Loucy (cell line): ENCODE data around the gene MCF2L.

Source experiments
- H2AFZ ChIP-seq: fragments of 200-600 bp; sonication (generic); 2 replicates; pipeline ENCODE4 v1.6.0; 2016; ENCODE audit warnings: antibody characterized with exemption, mild to moderate bottlenecking, low read length, moderate library complexity
- H3F3A ChIP-seq: fragments of 200-600 bp; 2 replicates; pipeline ENCODE4 v1.6.0; 2016; ENCODE audit warnings: antibody characterized with exemption, low read depth, mild to moderate bottlenecking
- H3K27me3 ChIP-seq: fragments of 200-600 bp; sonication (generic); 2 replicates; pipeline ENCODE4 v1.6.1; 2014; ENCODE audit warnings: low read length, mild to moderate bottlenecking; ENCODE audit not compliant: insufficient read depth, poor library complexity, severe bottlenecking
- H3K36me3 ChIP-seq: fragments of 200-600 bp; sonication (generic); 2 replicates; pipeline ENCODE4 v1.6.1; 2016; ENCODE audit warnings: low read length; ENCODE audit not compliant: insufficient read depth
- H3K4me1 ChIP-seq: fragments of 200-600 bp; sonication (generic); 2 replicates; pipeline ENCODE4 v1.5.1; 2014; ENCODE audit warnings: low read length, mild to moderate bottlenecking; ENCODE audit not compliant: insufficient read depth, poor library complexity, severe bottlenecking
- H3K4me2 ChIP-seq: fragments of 200-600 bp; sonication (generic); 2 replicates; pipeline ENCODE4 v1.6.0; 2014; ENCODE audit warnings: antibody characterized with exemption, low read length, low read depth, mild to moderate bottlenecking; ENCODE audit not compliant: poor library complexity, severe bottlenecking
- H3K4me3 ChIP-seq: fragments of 200-600 bp; sonication (generic); 2 replicates; pipeline ENCODE4 v1.5.1; 2014; ENCODE audit warnings: low read length, mild to moderate bottlenecking, mixed read lengths; ENCODE audit not compliant: poor library complexity, severe bottlenecking
- H3K79me2 ChIP-seq: fragments of 200-600 bp; sonication (generic); 2 replicates; pipeline ENCODE4 v1.6.1; 2014; ENCODE audit warnings: low read length; ENCODE audit not compliant: insufficient read depth
- H3K9ac ChIP-seq: fragments of 200-600 bp; sonication (generic); 2 replicates; pipeline ENCODE4 v1.6.0; 2014; ENCODE audit warnings: mild to moderate bottlenecking, low read depth, low read length, moderate library complexity; ENCODE audit not compliant: poor library complexity, severe bottlenecking
- H3K9me2 ChIP-seq: fragments of 200-600 bp; sonication (generic); replicated peaks from 2 replicates; pipeline ENCODE4 v1.6.1; 2016; ENCODE audit warnings: low read depth, low read length, mixed read lengths
- H3K9me3 ChIP-seq: fragments of 200-600 bp; sonication (generic); 2 replicates; pipeline ENCODE4 v1.6.1; 2014; ENCODE audit warnings: mild to moderate bottlenecking, antibody characterized with exemption, low read length, low read depth; ENCODE audit not compliant: insufficient read depth
- H4K20me1 ChIP-seq: fragments of 200-600 bp; sonication (generic); 2 replicates; pipeline ENCODE4 v1.6.0; 2014; ENCODE audit warnings: antibody characterized with exemption, low read length, mild to moderate bottlenecking; ENCODE audit not compliant: insufficient read depth, poor library complexity, severe bottlenecking
- CTCF ChIP-seq: fragments of 200-600 bp; sonication (generic); conservative IDR thresholded peaks from 2 replicates; pipeline ENCODE4 v1.5.1; 2014; ENCODE audit warnings: mild to moderate bottlenecking, antibody characterized with exemption, low read length
- EZH2phosphoT487 ChIP-seq: fragments of 200-600 bp; IDR thresholded peaks from 2 replicates; pipeline ENCODE4 v1.6.1; 2018; ENCODE audit warnings: antibody characterized with exemption, mild to moderate bottlenecking, moderate library complexity, borderline replicate concordance

Gene MCF2L

GRCh38 chr13:113142876-113143275, 173.9 kb downstream of the MCF2L start:
- Histone ChIP-seq H3K9me3 (no peaks in the 10 kb centered on the region), H3K9me2 (no peaks in the 10 kb centered on the region), H3K4me2 (no peak overlapping the region), H3K36me3 (no peaks in the 10 kb centered on the region), H4K20me1 (no peaks in the 10 kb centered on the region), H3F3A (no peaks in the 10 kb centered on the region), H3K79me2 (no peaks in the 10 kb centered on the region), H3K9ac (no peak overlapping the region), H3K4me3 (no peak overlapping the region), H2AFZ (no peak overlapping the region), H3K4me1 (no peaks in the 10 kb centered on the region), H3K27me3 (no peaks in the 10 kb centered on the region)
- TF ChIP-seq CTCF: no peak

- Histone ChIP-seq H3K36me3 (no peaks in the 10 kb centered on the region), H3K4me3 (no peak overlapping the region), H2AFZ (no peak overlapping the region), H3K27me3 (no peaks in the 10 kb centered on the region), H3K4me1 (no peaks in the 10 kb centered on the region), H4K20me1 (no peaks in the 10 kb centered on the region), H3F3A (no peaks in the 10 kb centered on the region), H3K4me2 (no peak overlapping the region), H3K9ac (no peak overlapping the region), H3K9me3 (no peaks in the 10 kb centered on the region), H3K79me2 (no peaks in the 10 kb centered on the region), H3K9me2 (no peaks in the 10 kb centered on the region)
- no peak for TF ChIP-seq CTCF
- no peak for TF ChIP-seq EZH2phosphoT487
Measured at GRCh38 chr13:113143466-113144254, 174.6 kb downstream of the MCF2L start.

- H3K9me3 ChIP-seq: no peaks in the 10 kb centered on the region
- no peaks in the 10 kb centered on the region for H3K36me3 ChIP-seq
- H3K4me1 ChIP-seq: no peaks in the 10 kb centered on the region
- H3K9me2 ChIP-seq: no peaks in the 10 kb centered on the region
- no peak overlapping the region for H3K4me3 ChIP-seq
- no peaks in the 10 kb centered on the region for H3F3A ChIP-seq
- H4K20me1 ChIP-seq: no peaks in the 10 kb centered on the region
- no peaks in the 10 kb centered on the region for H3K27me3 ChIP-seq
- no peaks in the 10 kb centered on the region for H3K79me2 ChIP-seq
- H2AFZ ChIP-seq: no peak overlapping the region
- H3K9ac ChIP-seq: no peak overlapping the region
- H3K4me2 ChIP-seq: no peak overlapping the region
- TF ChIP-seq CTCF: no peak
- no peak for TF ChIP-seq EZH2phosphoT487
Measured at GRCh38 chr13:113144255-113144629, 175.2 kb downstream of the MCF2L start.
